AG04450 (cell line): ENCODE results near the gene IL16. TPM values are rescaled to one million over a fixed set of nuclear protein-coding genes. Genes with fewer than 3 reads are reported as not detected.

Experiments
- CTCF ChIA-PET: fragments of 300-600, 350-600 bp; formaldehyde crosslinking; extraction: SDS; loops from one replicate; lab custom pipeline; 2022; ENCODE audit warnings: antibody characterized with exemption, inconsistent platforms; lab: Charles Lee
- POLR2A ChIA-PET: fragments of 350-600 bp; formaldehyde crosslinking; extraction: SDS; loops from one replicate; lab custom pipeline; 2021; ENCODE audit warnings: antibody characterized with exemption, inconsistent platforms; lab: Yijun Ruan, JAX
- DNase-seq: peaks from one replicate; pipeline ENCODE4 v3.0.0-alpha.2; 2011; ENCODE audit warnings: low read depth, low spot score
- H3K27ac ChIP-seq: one replicate; pipeline ENCODE4 v1.5.1; 2012; ENCODE audit warnings: low read depth, low read length, control low read depth
- H3K27me3 ChIP-seq: one replicate; pipeline ENCODE4 v1.6.0; 2012; ENCODE audit warnings: low read length; ENCODE audit not compliant: control insufficient read depth, insufficient read depth
- H3K4me3 ChIP-seq: 2 replicates; pipeline ENCODE4 v1.5.1; 2011; ENCODE audit warnings: mild to moderate bottlenecking, low read depth, low read length, control low read depth
- H3K9me3 ChIP-seq: 2 replicates; pipeline ENCODE4 v1.5.1; 2012; ENCODE audit warnings: low read length; ENCODE audit not compliant: control insufficient read depth, insufficient read depth
- CTCF ChIP-seq: IDR thresholded peaks from 2 replicates; pipeline ENCODE4 v1.5.1; 2011; ENCODE audit warnings: low read depth, low read length, control low read depth, inconsistent platforms
- polyA plus RNA-seq: library from polyadenylated mRNA; depleted of rRNA; stranded (reverse); fragments of >200 nt; gene quantifications from 2 replicates; pipeline ENCODE4 v1.2.3, GENCODE V29; 2011

The IL16 gene
- polyA plus RNA-seq, 1 experiment: 3.8 TPM

- Histone ChIP-seq H3K27ac (peak overlapping the region; percentile 61), H3K9me3 (no peaks in the 10 kb centered on the region), H3K27me3 (no peaks in the 10 kb centered on the region), H3K4me3 (no peak overlapping the region)
- TF ChIP-seq CTCF: no peak
- DNase-seq: peak; percentile 91
- POLR2A ChIA-PET: interaction anchor here (0.7 to 1.6 kb wide), 4 partner anchors 14 to 387 kb away, joined by 3 to 9 read pairs (median 6); no protein-coding TSS in a partner anchor
- CTCF ChIA-PET: interaction anchor here (0.5 to 3.6 kb wide), 4 partner anchors 10 to 113 kb away, joined by 3 to 33 read pairs (median 3); no protein-coding TSS in a partner anchor
Observed at GRCh38 chr15:81160312-81161159, 36.1 kb upstream of the IL16 start.

DNA sequence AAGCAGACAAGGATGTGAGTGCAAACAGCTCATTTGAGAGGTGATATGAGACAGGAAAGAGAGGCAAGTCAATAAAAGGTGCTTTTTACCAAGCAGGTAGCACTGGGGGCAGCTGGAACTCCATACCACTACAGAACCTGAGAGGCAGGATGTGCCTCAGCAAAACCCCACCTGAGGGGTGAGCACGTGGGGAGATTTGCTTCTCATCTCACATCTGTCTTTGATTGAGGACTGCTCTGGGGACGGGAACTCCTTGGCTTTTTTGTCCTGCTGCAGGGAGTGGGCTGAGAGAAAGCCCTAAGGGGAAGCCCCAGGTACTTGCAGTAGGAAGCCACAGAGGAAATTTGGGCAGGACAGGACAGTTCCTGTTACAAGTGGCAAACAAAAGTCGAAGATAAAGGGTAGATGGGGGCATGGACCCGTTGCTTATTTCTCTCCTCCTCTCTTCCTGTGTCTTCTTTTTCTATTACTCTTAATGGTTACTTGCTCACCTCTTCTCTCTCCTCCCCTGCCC is 35.5 kb upstream of the IL16 start:
- TF ChIP-seq CTCF: no peak
- ChIA-PET POLR2A (interaction anchor here (0.7 to 1.2 kb wide), 3 partner anchors 13 to 387 kb away, joined by 3 to 9 read pairs (median 3); no protein-coding TSS in a partner anchor), CTCF (interaction anchor here (0.8 to 3.6 kb wide), 2 partner anchors 9 to 105 kb away, joined by 3 to 33 read pairs; no protein-coding TSS in a partner anchor)
- no peaks in the 10 kb centered on the region for H3K9me3 ChIP-seq
- no peaks in the 10 kb centered on the region for H3K27me3 ChIP-seq
- no peak for DNase-seq
- H3K27ac ChIP-seq: peak overlapping the region; percentile 61
- no peak overlapping the region for H3K4me3 ChIP-seq

- no peak overlapping the region for H3K4me3 ChIP-seq
- DNase-seq: no peak
- no peaks in the 10 kb centered on the region for H3K27me3 ChIP-seq
- H3K27ac ChIP-seq: no peak overlapping the region
- TF ChIP-seq CTCF: no peak
- no peaks in the 10 kb centered on the region for H3K9me3 ChIP-seq
- ChIA-PET CTCF (interaction anchor here (3.6 kb wide), 1 partner anchor 104 kb away, joined by 33 read pairs; no protein-coding TSS in a partner anchor), POLR2A (no interaction called here)
Observed at GRCh38 chr15:81161851-81162250, 34.8 kb upstream of the IL16 start.

- peak; percentile 41 for TF ChIP-seq CTCF
- DNase-seq: peak; percentile 90
- no peak overlapping the region for H3K4me3 ChIP-seq
- ChIA-PET POLR2A (interaction anchor here (0.9 to 2.1 kb wide), 5 partner anchors 9 to 90 kb away, joined by 3 to 14 read pairs (median 3); no protein-coding TSS in a partner anchor), CTCF (interaction anchor here (0.5 to 7.2 kb wide), 8 partner anchors 9 to 102 kb away, joined by 3 to 66 read pairs (median 4); no protein-coding TSS in a partner anchor)
- H3K27me3 ChIP-seq: no peaks in the 10 kb centered on the region
- H3K9me3 ChIP-seq: no peaks in the 10 kb centered on the region
- H3K27ac ChIP-seq: peak overlapping the region; percentile 96
Observed at GRCh38 chr15:81163961-81164800, 32.5 kb upstream of the IL16 start.
